Neutrophil (primary cell): ENCODE measurements around the gene RTN3.

Source experiments
- H3K27ac ChIP-seq: fragments of 200-600 bp; sonication (generic); 2 replicates; pipeline ENCODE4 v1.5.1; 2016; ENCODE audit warnings: mild to moderate bottlenecking, moderate library complexity
- H3K27me3 ChIP-seq: fragments of 200-600 bp; sonication (generic); 2 replicates; pipeline ENCODE4 v1.6.0; 2016; ENCODE audit warnings: mild to moderate bottlenecking
- H3K36me3 ChIP-seq: fragments of 200-600 bp; sonication (generic); 2 replicates; pipeline ENCODE4 v1.5.1; 2017
- H3K4me1 ChIP-seq, 2 experiments: fragments of 200-600 bp in 1 of 2; sonication (generic) in 1 of 2; 1 replicate in 1 of 2; 2 replicates in 1 of 2; pipeline versions ENCODE4 v1.5.1 to v1.6.1; 2013 to 2016; ENCODE audit warnings: low read depth in 1 of 2, low read length in 1 of 2, mild to moderate bottlenecking in 1 of 2, moderate library complexity in 1 of 2; ENCODE audit not compliant: control insufficient read depth in 1 of 2, insufficient read depth in 1 of 2
- H3K4me3 ChIP-seq, 2 experiments: fragments of 200-600 bp in 1 of 2; sonication (generic) in 1 of 2; 1 replicate in 1 of 2; 2 replicates in 1 of 2; pipeline ENCODE4 v1.5.1; 2013 to 2016; ENCODE audit warnings: low read depth in 1 of 2, low read length in 1 of 2, mild to moderate bottlenecking in 1 of 2, moderate library complexity in 1 of 2
- H3K9me3 ChIP-seq: fragments of 200-600 bp; sonication (generic); 2 replicates; pipeline ENCODE4 v1.5.1; 2016
- CTCF ChIP-seq: fragments of 200-600 bp; sonication (generic); IDR thresholded peaks from 2 replicates; pipeline ENCODE4 v1.5.1; 2016; ENCODE audit warnings: antibody characterized with exemption

The RTN3 gene

GRCh38 chr11:63782749-63783148 is 101.4 kb downstream of the RTN3 start:
- Histone ChIP-seq H3K27me3 (peaks cover 16% of the 10 kb centered on the region), H3K4me1 (no peaks in the 10 kb centered on the region), H3K27ac (no peak overlapping the region), H3K9me3 (no peaks in the 10 kb centered on the region), H3K4me3 (no peak overlapping the region), H3K36me3 (no peaks in the 10 kb centered on the region)
- no peak for TF ChIP-seq CTCF

GRCh38 chr11:63783925-63784592 is 102.8 kb downstream of the RTN3 start:
- Histone ChIP-seq H3K27ac (no peak overlapping the region), H3K4me1 (no peaks in the 10 kb centered on the region), H3K4me3 (no peak overlapping the region), H3K36me3 (no peaks in the 10 kb centered on the region), H3K27me3 (peaks cover 11% of the 10 kb centered on the region), H3K9me3 (no peaks in the 10 kb centered on the region)
- TF ChIP-seq CTCF: no peak

- Histone ChIP-seq H3K27ac (no peak overlapping the region), H3K36me3 (no peaks in the 10 kb centered on the region), H3K4me1 (peaks cover 9 to 10% of the 10 kb centered on the region in 2 experiments), H3K4me3 (no peak overlapping the region), H3K27me3 (no peaks in the 10 kb centered on the region), H3K9me3 (no peaks in the 10 kb centered on the region)
- no peak for TF ChIP-seq CTCF
Measured at GRCh38 chr11:63785823-63786222, 104.5 kb downstream of the RTN3 start.

- Histone ChIP-seq H3K4me1 (peaks cover 10 to 18% of the 10 kb centered on the region in 2 experiments), H3K36me3 (no peaks in the 10 kb centered on the region), H3K9me3 (peaks cover 6% of the 10 kb centered on the region), H3K27me3 (peaks cover 4% of the 10 kb centered on the region), H3K4me3 (no peak overlapping the region), H3K27ac (no peak overlapping the region)
- no peak for TF ChIP-seq CTCF
Measured at GRCh38 chr11:63791495-63792167, 110.3 kb downstream of the RTN3 start.

- no peak overlapping the region for H3K27ac ChIP-seq
- no peak overlapping the region for H3K4me3 ChIP-seq
- H3K9me3 ChIP-seq: peaks cover 6% of the 10 kb centered on the region
- no peaks in the 10 kb centered on the region for H3K36me3 ChIP-seq
- no peak for TF ChIP-seq CTCF
- H3K27me3 ChIP-seq: peaks cover 8% of the 10 kb centered on the region
- peaks cover 10 to 18% of the 10 kb centered on the region in 2 experiments for H3K4me1 ChIP-seq
Measured at GRCh38 chr11:63793161-63793560, 111.9 kb downstream of the RTN3 start.
